ENCODE measurements around the gene CSF3.

The CSF3 gene

GRCh38 chr17:40015005-40015997, at the start of gene CSF3:
TSS of gene CSF3 (plus strand) at chr17:40015440. CDS start at chr17:40015475, 35 bp downstream.
- H3K4me3 ChIP-seq (ENCODE audit: low read depth, low read length): no peak within 1 kb of the TSS
- TF ChIP-seq, protein P1, sequence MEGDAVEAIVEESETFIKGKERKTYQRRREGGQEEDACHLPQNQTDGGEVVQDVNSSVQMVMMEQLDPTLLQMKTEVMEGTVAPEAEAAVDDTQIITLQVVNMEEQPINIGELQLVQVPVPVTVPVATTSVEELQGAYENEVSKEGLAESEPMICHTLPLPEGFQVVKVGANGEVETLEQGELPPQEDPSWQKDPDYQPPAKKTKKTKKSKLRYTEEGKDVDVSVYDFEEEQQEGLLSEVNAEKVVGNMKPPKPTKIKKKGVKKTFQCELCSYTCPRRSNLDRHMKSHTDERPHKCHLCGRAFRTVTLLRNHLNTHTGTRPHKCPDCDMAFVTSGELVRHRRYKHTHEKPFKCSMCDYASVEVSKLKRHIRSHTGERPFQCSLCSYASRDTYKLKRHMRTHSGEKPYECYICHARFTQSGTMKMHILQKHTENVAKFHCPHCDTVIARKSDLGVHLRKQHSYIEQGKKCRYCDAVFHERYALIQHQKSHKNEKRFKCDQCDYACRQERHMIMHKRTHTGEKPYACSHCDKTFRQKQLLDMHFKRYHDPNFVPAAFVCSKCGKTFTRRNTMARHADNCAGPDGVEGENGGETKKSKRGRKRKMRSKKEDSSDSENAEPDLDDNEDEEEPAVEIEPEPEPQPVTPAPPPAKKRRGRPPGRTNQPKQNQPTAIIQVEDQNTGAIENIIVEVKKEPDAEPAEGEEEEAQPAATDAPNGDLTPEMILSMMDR (IDR thresholded peaks at IDR 0.05; ENCODE audit: borderline replicate concordance, insufficient read depth, low read depth, low read length): no peak

GRCh38 chr17:39966771-39967170, 48.5 kb upstream of the CSF3 start:
- H3K4me3 ChIP-seq (ENCODE audit: low read depth, low read length): no peak overlapping the region
- TF ChIP-seq, protein P1 (IDR thresholded peaks at IDR 0.05; ENCODE audit: borderline replicate concordance, insufficient read depth, low read depth, low read length): no peak

- TF ChIP-seq, protein P1 (IDR thresholded peaks at IDR 0.05; ENCODE audit: borderline replicate concordance, insufficient read depth, low read depth, low read length): no peak
- no peak overlapping the region for H3K4me3 ChIP-seq (ENCODE audit: low read depth, low read length)
Measured at GRCh38 chr17:39968761-39969160, 46.5 kb upstream of the CSF3 start.

DNA sequence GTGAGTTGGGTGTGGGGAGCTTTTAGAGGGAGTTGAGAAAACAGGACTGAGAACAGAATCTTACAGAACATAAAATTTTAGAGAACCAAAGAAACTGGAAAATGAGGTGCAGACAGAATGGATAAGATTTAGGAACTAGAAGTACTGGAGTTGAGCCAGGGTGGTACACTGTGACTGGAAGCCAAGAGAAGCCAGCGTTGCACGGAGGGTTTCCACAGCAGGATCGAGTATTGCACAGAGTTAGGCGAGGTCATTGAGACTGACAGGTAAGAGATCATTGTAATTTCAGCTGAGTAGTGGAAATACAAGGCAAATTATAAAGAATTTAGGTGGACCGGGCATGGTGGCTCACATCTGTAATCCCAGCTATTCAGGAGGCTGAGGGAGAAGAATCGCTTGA, 45.9 kb upstream of the CSF3 start:
- H3K4me3 ChIP-seq (ENCODE audit: low read depth, low read length): no peak overlapping the region
- TF ChIP-seq, protein P1 (IDR thresholded peaks at IDR 0.05; ENCODE audit: borderline replicate concordance, insufficient read depth, low read depth, low read length): no peak

DNA sequence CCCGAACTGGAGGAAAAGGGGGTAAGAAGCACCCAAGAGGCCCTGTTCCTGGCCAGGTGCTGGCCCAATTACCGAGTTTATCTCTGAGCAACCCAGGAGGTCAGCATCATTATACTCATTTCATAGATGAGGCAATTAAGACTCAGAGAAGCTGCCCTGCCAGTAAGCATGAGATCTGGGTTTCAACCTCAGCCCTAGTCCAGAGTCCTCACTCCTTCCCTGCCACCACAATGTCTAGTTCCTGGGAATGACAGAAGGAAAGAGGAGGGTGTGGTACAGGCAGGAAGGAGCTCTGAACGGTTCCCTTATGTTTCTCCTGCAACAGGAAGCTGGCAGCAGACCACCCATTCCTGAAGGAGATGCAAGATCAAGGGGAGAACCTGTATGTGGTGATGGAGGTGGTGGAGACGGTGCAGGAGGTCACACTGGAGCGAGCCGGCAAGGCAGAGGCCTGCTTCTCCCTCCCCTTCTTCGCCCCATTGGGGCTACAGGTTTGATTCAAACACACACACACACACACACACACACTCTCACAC, 45.0 kb upstream of the CSF3 start:
- TF ChIP-seq, protein P1 (IDR thresholded peaks at IDR 0.05; ENCODE audit: borderline replicate concordance, insufficient read depth, low read depth, low read length): no peak
- H3K4me3 ChIP-seq (ENCODE audit: low read depth, low read length): no peak overlapping the region

- no peak overlapping the region for H3K4me3 ChIP-seq (ENCODE audit: low read depth, low read length)
- TF ChIP-seq, protein P1 (IDR thresholded peaks at IDR 0.05; ENCODE audit: borderline replicate concordance, insufficient read depth, low read depth, low read length): no peak
Measured at GRCh38 chr17:39971076-39971603, 44.1 kb upstream of the CSF3 start.
